Activated T-helper 1 cell treated with anti-CD3 and anti-CD28 coated beads, Interleukin-2, amount 50 U/mL, for 16 hours (primary cell): ENCODE data around the gene SOHLH1.
"Not testable (repeated sequence)": the region's sequence is repeated elsewhere in the genome, so short reads cannot be mapped to it uniquely, and the experiment has no call there.

Experiments used
- DNase-seq, 2 donors: peaks; one replicate each; pipeline ENCODE4 v3.0.0-alpha.2; 2020; ENCODE audit warnings: low read depth in 1 of 2, low spot score in 1 of 2

The SOHLH1 gene

DNA sequence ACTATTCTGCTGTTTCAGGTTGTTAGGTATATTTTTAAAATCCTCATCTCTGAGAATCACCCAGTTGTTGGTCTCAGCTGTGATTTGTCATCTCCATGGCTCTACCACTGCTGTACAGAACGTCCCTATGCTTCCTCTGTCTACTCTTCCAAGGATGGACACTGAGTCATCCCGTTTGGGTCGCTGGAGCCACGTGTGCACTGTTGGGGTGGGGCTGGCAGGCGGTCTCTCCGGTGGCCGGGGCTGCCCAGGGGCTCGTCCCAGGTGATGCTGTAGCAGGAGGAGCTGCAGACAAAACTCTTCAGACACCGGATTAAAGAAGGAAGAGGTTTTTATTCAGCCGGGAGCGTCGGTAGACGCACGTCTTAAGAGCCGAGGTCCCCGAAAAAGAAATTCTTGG lies 19.2 kb downstream of the SOHLH1 start:
- DNase-seq: no peak

- DNase-seq: no peak
Measured at GRCh38 chr9:135678236-135679017, 20.9 kb downstream of the SOHLH1 start.

DNA sequence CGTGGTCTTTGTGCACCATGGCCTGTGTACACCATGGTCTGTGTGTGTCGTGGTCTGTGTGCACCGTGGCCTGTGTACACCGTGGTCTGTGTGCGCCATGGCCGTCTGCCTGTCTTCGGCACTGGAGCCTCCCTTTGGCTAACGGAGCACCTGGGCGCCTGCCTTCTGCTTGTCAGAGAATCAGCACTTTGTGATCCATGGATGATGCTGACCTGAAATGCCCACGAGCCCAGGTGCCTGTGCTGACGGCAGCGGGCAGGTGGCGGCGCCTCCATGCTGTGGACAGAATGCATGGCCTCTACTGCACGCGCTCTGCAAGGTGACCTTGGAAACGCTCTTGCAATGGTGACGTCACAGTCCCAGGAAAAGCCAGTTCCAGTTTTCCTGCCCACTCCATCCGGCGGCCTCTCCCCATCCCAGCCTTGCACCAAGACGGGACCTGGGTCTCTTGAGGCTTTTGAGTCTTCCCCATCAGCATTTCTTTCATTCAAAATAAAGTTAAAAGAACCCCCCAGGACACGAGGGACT lies 21.6 kb downstream of the SOHLH1 start:
- no peak for DNase-seq

GRCh38 chr9:135676891-135677290 lies 22.4 kb downstream of the SOHLH1 start:
- DNase-seq: no peak

- no peak for DNase-seq
Measured at GRCh38 chr9:135674977-135675376, 24.3 kb downstream of the SOHLH1 start.

- no peak for DNase-seq
Measured at GRCh38 chr9:135673941-135674340, 25.3 kb downstream of the SOHLH1 start.

GRCh38 chr9:135672786-135673185 lies 26.5 kb downstream of the SOHLH1 start:
- not testable (repeated sequence) for DNase-seq

GRCh38 chr9:135671591-135672041 lies 27.7 kb downstream of the SOHLH1 start:
- no peak for DNase-seq

- no peak for DNase-seq
Measured at GRCh38 chr9:135670721-135671590, 28.3 kb downstream of the SOHLH1 start.

- DNase-seq: no peak
Measured at GRCh38 chr9:135669616-135670285, 29.5 kb downstream of the SOHLH1 start.

GRCh38 chr9:135669018-135669417 lies 30.3 kb downstream of the SOHLH1 start:
- DNase-seq: not testable (repeated sequence)

- DNase-seq: no peak
Measured at GRCh38 chr9:135667463-135668001, 31.7 kb downstream of the SOHLH1 start.

DNA sequence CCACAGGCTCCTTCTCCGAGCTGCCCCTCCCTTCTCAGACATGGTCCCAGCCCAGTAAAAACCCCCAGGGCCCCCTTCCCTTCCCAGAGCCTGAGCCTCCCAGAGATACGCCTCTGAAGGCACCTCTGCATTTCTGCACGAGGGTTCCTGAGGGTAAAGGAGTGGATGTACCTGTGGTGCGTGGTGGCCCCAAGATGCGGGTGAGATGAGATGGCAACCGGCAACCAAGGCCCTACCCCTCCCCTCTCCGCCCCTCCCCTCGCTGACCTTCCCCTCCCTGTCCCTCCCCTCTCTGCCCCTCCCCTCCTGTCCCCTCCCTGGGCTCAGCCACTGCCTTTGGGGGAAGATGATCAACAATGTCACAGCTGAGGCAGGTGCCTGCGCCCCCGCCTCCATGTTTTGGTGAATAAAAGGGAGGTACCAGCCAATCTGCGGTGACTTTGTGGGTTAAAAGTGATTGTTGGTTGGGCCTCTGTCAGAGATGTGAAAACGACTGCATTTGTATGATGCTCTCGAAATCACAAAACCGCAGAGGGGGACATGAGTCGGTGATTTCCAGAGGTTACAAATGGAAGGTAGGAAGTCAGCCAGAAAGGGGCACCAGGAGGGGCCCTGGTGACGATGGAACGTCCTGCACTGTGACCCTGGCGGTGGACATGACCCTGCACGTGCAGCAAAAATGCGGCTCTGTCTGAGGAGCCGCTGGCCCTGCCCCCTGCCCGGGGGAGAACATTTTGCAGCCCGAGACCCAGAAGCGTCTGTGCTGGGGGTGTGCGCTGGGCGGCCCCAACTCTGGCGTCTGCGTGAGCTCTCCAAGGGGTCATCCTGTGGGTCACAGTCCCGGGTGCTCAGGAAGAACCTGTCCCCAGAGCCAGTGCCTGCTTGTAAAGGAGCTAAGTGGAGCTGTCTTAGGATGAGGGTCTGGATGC lies 32.5 kb downstream of the SOHLH1 start:
- DNase-seq: no peak

- no peak for DNase-seq
Measured at GRCh38 chr9:135665795-135666189, 33.5 kb downstream of the SOHLH1 start.

DNA sequence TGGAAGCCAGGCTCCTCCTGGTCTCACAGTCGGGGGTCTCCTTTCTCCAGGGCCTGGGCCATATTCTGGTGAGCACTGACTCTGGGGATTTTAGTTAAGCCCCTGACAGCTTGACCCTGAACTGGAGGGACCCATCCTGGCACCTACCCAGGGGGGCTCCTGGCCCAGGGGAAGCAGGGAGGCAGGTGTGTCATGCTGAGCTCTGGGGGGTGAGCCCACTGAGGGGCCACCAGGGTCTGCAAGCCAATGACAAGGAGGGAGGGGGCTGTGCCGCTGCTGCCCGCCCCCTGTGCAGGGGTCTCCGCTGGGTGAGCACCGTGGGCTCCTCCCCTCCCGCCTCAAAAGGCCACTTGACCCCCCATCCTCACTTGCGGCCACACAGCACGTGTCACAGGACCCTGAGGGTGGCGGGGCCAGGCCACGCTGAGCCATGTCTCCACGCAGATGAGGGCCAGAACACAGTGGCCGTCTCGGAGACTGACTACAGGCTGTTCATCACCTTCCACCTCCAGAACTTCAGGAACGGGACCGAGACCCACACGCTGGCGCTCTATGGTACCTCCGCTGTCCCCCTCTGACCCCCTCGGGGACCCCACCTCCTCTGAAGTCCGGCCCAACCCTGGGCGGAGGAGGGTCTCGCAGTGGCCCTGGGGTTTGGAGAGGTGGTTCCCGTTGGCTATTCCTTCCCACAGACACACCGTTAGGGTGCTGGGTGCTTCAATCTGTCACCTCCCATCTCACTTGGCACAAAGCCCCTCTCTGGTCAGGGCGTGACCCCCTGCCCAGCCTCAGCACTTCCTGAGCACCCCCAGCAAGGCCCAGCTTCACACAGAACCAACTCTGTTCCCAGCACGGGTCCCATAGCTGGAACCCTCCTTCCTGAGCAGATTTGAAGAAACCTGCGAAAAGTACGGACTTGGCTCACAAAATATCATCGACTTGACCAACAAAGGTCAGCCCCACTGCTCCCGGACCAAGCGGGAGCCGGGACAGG lies 34.2 kb downstream of the SOHLH1 start:
- DNase-seq: no peak

- DNase-seq: no peak
Measured at GRCh38 chr9:135664266-135664665, 35.0 kb downstream of the SOHLH1 start.

- no peak for DNase-seq
Measured at GRCh38 chr9:135663857-135664256, 35.4 kb downstream of the SOHLH1 start.

DNA sequence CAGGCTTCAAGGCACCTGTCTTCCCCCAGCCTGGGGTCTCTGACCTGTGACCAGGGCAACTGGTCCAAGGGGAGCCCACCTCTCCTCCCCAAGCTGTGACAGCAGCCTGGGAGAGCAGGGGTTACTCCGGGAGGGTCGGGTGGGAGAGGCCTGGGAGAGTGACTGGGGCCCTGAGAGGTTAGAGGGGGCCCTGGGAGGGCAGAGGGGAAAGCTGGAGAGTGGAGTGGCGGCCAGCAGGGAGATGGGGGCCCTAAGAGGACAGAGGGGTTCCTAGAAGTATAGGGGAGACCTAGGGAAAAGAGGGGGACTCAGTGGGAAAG lies 35.9 kb downstream of the SOHLH1 start:
- DNase-seq: no peak
